Fibroblast of mammary gland (primary cell): ENCODE results near the gene MED15.
A peak's percentile ranks its signal among the peaks of the same experiment; 100 is the strongest.

Experiments used
- DNase-seq: peaks from one replicate; pipeline ENCODE4 v3.0.0-alpha.2; 2010; ENCODE audit warnings: low read depth
- H3K4me3 ChIP-seq: 2 replicates; pipeline ENCODE4 v1.5.1; 2011; ENCODE audit warnings: low read depth, mild to moderate bottlenecking, low read length, moderate library complexity; ENCODE audit not compliant: control insufficient read depth
- CTCF ChIP-seq: conservative IDR thresholded peaks from 2 replicates; pipeline ENCODE4 v1.5.1; 2011; ENCODE audit warnings: low read depth, low read length, inconsistent platforms; ENCODE audit not compliant: control insufficient read depth, insufficient read depth

The MED15 gene

GRCh38 chr22:20602609-20603164, 95.3 kb downstream of the MED15 start:
- no peak overlapping the region for H3K4me3 ChIP-seq
- TF ChIP-seq CTCF: no peak
- no peak for DNase-seq

GRCh38 chr22:20604092-20604747, 96.8 kb downstream of the MED15 start:
- H3K4me3 ChIP-seq: no peak overlapping the region
- no peak for DNase-seq
- no peak for TF ChIP-seq CTCF

GRCh38 chr22:20604776-20605221, 97.4 kb downstream of the MED15 start:
- DNase-seq: no peak
- TF ChIP-seq CTCF: no peak
- no peak overlapping the region for H3K4me3 ChIP-seq

GRCh38 chr22:20605328-20605727, 97.9 kb downstream of the MED15 start:
- no peak for DNase-seq
- no peak for TF ChIP-seq CTCF
- H3K4me3 ChIP-seq: no peak overlapping the region

GRCh38 chr22:20606041-20606783, 98.8 kb downstream of the MED15 start:
- peak; percentile 63 for TF ChIP-seq CTCF
- H3K4me3 ChIP-seq: no peak overlapping the region
- DNase-seq: peak; percentile 56

- no peak for TF ChIP-seq CTCF
- no peak overlapping the region for H3K4me3 ChIP-seq
- no peak for DNase-seq
Observed at GRCh38 chr22:20606784-20607128, 99.3 kb downstream of the MED15 start.
